K562 (cell line): ENCODE measurements around the gene RABL3. TPM values are rescaled to one million over a fixed set of nuclear protein-coding genes. Genes with fewer than 3 reads are reported as not detected.

Experiments
- polyA plus RNA-seq, 8 experiments: library from polyadenylated mRNA; depleted of rRNA in 4 of 8; stranded (reverse) in 5 of 8; unstranded in 3 of 8; fragments of >200 nt; fragmentation: Nextera tagmentation in 2 of 8; fragmentation: Illumina TruSeq in 1 of 8; extraction: Ambion mirVana in 2 of 8; extraction: Trizol in 1 of 8; gene quantifications; 2 replicates each; pipeline versions ENCODE4 v1.2.1 to v1.2.3, GENCODE V29; 2011 to 2014; ENCODE audit warnings: inconsistent platforms in 1 of 8, missing spikeins in 1 of 8
- small RNA-seq: library from RNA; depleted of rRNA; stranded (forward); fragments of <200 nt; gene quantifications from one replicate; pipeline ENCODE3, GENCODE V24; 2014
- total RNA-seq, 7 experiments: library from RNA; depleted of rRNA in 6 of 7; stranded (reverse); fragments of >200 nt in 6 of 7; fragmentation: Illumina TruSeq in 2 of 7; extraction: Trizol in 2 of 7; gene quantifications; 2 replicates each; pipeline versions ENCODE4 v1.2.1 to v1.2.3, GENCODE V29; 2011 to 2021; ENCODE audit warnings: low replicate concordance in 1 of 7

RABL3 gene
- total and polyA plus RNA-seq, 9 of the 15 experiments (the other 6 are each of a cell fraction or from before 2014, with no cell fraction given): 6.5 to 30.7 (median 12.3) TPM

Small RNAs within 50 kb of the gene (small RNA-seq; reads per million reads assigned to genes)
- not detected for gene MTCO1P29
- gene MTCO2P29: not detected

Other genes with a start within 250 kb of the RABL3 start
- gene NDUFB4, start 146.2 kb downstream of the RABL3 start, total RNA-seq (2014; rRNA removed): 140 and 146 TPM in 2 replicates
- 132 and 195 TPM in 2 replicates for gene NDUFB4, start 146.2 kb downstream of the RABL3 start, total RNA-seq (2014; rRNA removed; fragmentation: Illumina TruSeq; extraction: Trizol)
- gene NDUFB4, start 146.2 kb downstream of the RABL3 start, total RNA-seq (2015; rRNA removed; fragmentation: Illumina TruSeq; extraction: Trizol): 312 and 351 TPM in 2 replicates
- 125 and 129 TPM in 2 replicates for gene NDUFB4, start 146.2 kb downstream of the RABL3 start, total RNA-seq (2021)
- gene NDUFB4, start 146.2 kb downstream of the RABL3 start, polyA plus RNA-seq (2011; rRNA removed): 124 and 135 TPM in 2 replicates
- gene NDUFB4, start 146.2 kb downstream of the RABL3 start, polyA plus RNA-seq (2014; fragmentation: Illumina TruSeq; extraction: Trizol): 210 and 237 TPM in 2 replicates
- gene NDUFB4, start 146.2 kb downstream of the RABL3 start, polyA plus RNA-seq (2014; fragmentation: Nextera tagmentation; extraction: Ambion mirVana): 100 to 1,000 TPM; 560 to 670 TPM
- gene NDUFB4, start 146.2 kb downstream of the RABL3 start, polyA plus RNA-seq (2014; rRNA removed): 227 and 285 TPM in 2 replicates
- gene HGD, start 60.3 kb downstream of the RABL3 start, total RNA-seq (2014; rRNA removed): not detected in 2 replicates
- 0.25 TPM in 1 of 2 replicates, not detected in the other for gene HGD, start 60.3 kb downstream of the RABL3 start, total RNA-seq (2014; rRNA removed; fragmentation: Illumina TruSeq; extraction: Trizol)
- not detected in 2 replicates for gene HGD, start 60.3 kb downstream of the RABL3 start, total RNA-seq (2015; rRNA removed; fragmentation: Illumina TruSeq; extraction: Trizol)
- 0.51 TPM in 1 of 2 replicates, not detected in the other for gene HGD, start 60.3 kb downstream of the RABL3 start, total RNA-seq (2021)
- gene HGD, start 60.3 kb downstream of the RABL3 start, polyA plus RNA-seq (2011; rRNA removed): 0.17 and 0.30 TPM in 2 replicates
- 0.09 TPM in 1 of 2 replicates, not detected in the other for gene HGD, start 60.3 kb downstream of the RABL3 start, polyA plus RNA-seq (2014; fragmentation: Illumina TruSeq; extraction: Trizol)
- gene HGD, start 60.3 kb downstream of the RABL3 start, polyA plus RNA-seq (2014; fragmentation: Nextera tagmentation; extraction: Ambion mirVana): under 1 TPM; 0.08 to 0.21 TPM
- gene HGD, start 60.3 kb downstream of the RABL3 start, polyA plus RNA-seq (2014; rRNA removed): 0.09 TPM in 1 of 2 replicates, not detected in the other
- gene GTF2E1, start 228 bp upstream of the RABL3 start, total RNA-seq (2014; rRNA removed): 13.9 and 15.0 TPM in 2 replicates
- gene GTF2E1, start 228 bp upstream of the RABL3 start, total RNA-seq (2014; rRNA removed; fragmentation: Illumina TruSeq; extraction: Trizol): 17.4 and 22.1 TPM in 2 replicates
- gene GTF2E1, start 228 bp upstream of the RABL3 start, total RNA-seq (2015; rRNA removed; fragmentation: Illumina TruSeq; extraction: Trizol): 13.4 and 14.4 TPM in 2 replicates
- 20.1 and 22.4 TPM in 2 replicates for gene GTF2E1, start 228 bp upstream of the RABL3 start, total RNA-seq (2021)
- gene GTF2E1, start 228 bp upstream of the RABL3 start, polyA plus RNA-seq (2011; rRNA removed): 14.3 and 23.5 TPM in 2 replicates
- 15.0 and 22.5 TPM in 2 replicates for gene GTF2E1, start 228 bp upstream of the RABL3 start, polyA plus RNA-seq (2014; fragmentation: Illumina TruSeq; extraction: Trizol)
- 10 to 100 TPM; 12.9 to 15.4 TPM for gene GTF2E1, start 228 bp upstream of the RABL3 start, polyA plus RNA-seq (2014; fragmentation: Nextera tagmentation; extraction: Ambion mirVana)
- 13.3 and 14.7 TPM in 2 replicates for gene GTF2E1, start 228 bp upstream of the RABL3 start, polyA plus RNA-seq (2014; rRNA removed)
- gene STXBP5L, start 165.7 kb upstream of the RABL3 start, total RNA-seq (2014; rRNA removed): not detected in 2 replicates
- not detected in 2 replicates for gene STXBP5L, start 165.7 kb upstream of the RABL3 start, total RNA-seq (2014; rRNA removed; fragmentation: Illumina TruSeq; extraction: Trizol)
- not detected in 2 replicates for gene STXBP5L, start 165.7 kb upstream of the RABL3 start, total RNA-seq (2015; rRNA removed; fragmentation: Illumina TruSeq; extraction: Trizol)
- gene STXBP5L, start 165.7 kb upstream of the RABL3 start, total RNA-seq (2021): not detected in 2 replicates
- gene STXBP5L, start 165.7 kb upstream of the RABL3 start, polyA plus RNA-seq (2011; rRNA removed): 0.01 and 0.04 TPM in 2 replicates
- gene STXBP5L, start 165.7 kb upstream of the RABL3 start, polyA plus RNA-seq (2014; fragmentation: Illumina TruSeq; extraction: Trizol): not detected in 2 replicates
- gene STXBP5L, start 165.7 kb upstream of the RABL3 start, polyA plus RNA-seq (2014; fragmentation: Nextera tagmentation; extraction: Ambion mirVana): under 1 TPM; 0.03 TPM
- gene STXBP5L, start 165.7 kb upstream of the RABL3 start, polyA plus RNA-seq (2014; rRNA removed): not detected in 2 replicates